Upper lobe of left lung (tissue), 6 donors: Measurements from ENCODE around the gene ITPR2. TPM values are rescaled to one million over a fixed set of nuclear protein-coding genes. Genes with fewer than 3 reads are reported as not detected.

Experiments
- ATAC-seq, 2 donors: fragments of 200-7000 bp; cut with Tn5 transposase; one replicate each; pipeline ENCODE4 v1.9.1; 2022; ENCODE audit warnings: mild to moderate bottlenecking in 2 of 2, moderate library complexity in 2 of 2; ENCODE audit not compliant: low FRiP score in 2 of 2
- DNase-seq, 2 donors: peaks; one replicate each; pipeline ENCODE4 v3.0.0-alpha.2; 2019 to 2020
- H3K27ac ChIP-seq, 4 donors: fragments of 200-600 bp; sonication (generic); one replicate each; pipeline ENCODE4 v1.5.1; 2016 to 2019
- H3K27me3 ChIP-seq, 4 donors: fragments of 200-600 bp; sonication (generic); one replicate each; pipeline ENCODE4 v1.5.1; 2017 to 2019
- H3K36me3 ChIP-seq, 4 donors: fragments of 200-600 bp; sonication (generic); one replicate each; pipeline ENCODE4 v1.5.1; 2016 to 2019
- H3K4me1 ChIP-seq, 4 donors: fragments of 200-600 bp; sonication (generic); one replicate each; pipeline ENCODE4 v1.5.1; 2018 to 2019
- H3K4me3 ChIP-seq, 4 donors: fragments of 200-600 bp; sonication (generic); one replicate each; pipeline ENCODE4 v1.5.1; 2017 to 2019; ENCODE audit warnings: mild to moderate bottlenecking in 2 of 4, moderate library complexity in 1 of 4
- H3K9me3 ChIP-seq, 4 donors: fragments of 200-600 bp; sonication (generic); one replicate each; pipeline ENCODE4 v1.5.1; 2018 to 2019
- EP300 ChIP-seq, 4 donors: sonication (generic); formaldehyde crosslinking; IDR thresholded peaks; one replicate each; pipeline ENCODE4 v1.5.1; 2017; ENCODE audit warnings: antibody characterized with exemption in 4 of 4, control low read depth in 2 of 4
- POLR2A ChIP-seq, 4 donors: fragments of 450-650 bp; IDR thresholded peaks; one replicate each; pipeline ENCODE4 v1.5.1; 2016 to 2017; ENCODE audit warnings: antibody characterized with exemption in 4 of 4, mild to moderate bottlenecking in 2 of 4
- POLR2AphosphoS5 ChIP-seq, 2 donors: sonication (generic); formaldehyde crosslinking; IDR thresholded peaks; one replicate each; pipeline ENCODE4 v1.5.1; 2017; ENCODE audit warnings: antibody characterized with exemption in 2 of 2
- WGBS, 2 donors: methylation state at CpG; one replicate each; pipeline ENCODE4 v1.1.5; 2017 to 2018; 5-methylcytosine and 5-hydroxymethylcytosine counted together
- total RNA-seq, 6 donors: library from RNA; depleted of rRNA in 4 of 6; stranded (reverse); fragments of >200 nt in 4 of 6; gene quantifications; one replicate each; pipeline versions ENCODE4 v1.1.0 to v1.2.1, GENCODE V29; 2016 to 2021
- TF ChIP-seq, protein P1 (sequence below), 6 experiments: fragments of 450-650 bp in 4 of 6; fragments of 200-600 bp in 2 of 6; sonication (generic) in 2 of 6; IDR thresholded peaks; one replicate each; pipeline ENCODE4 v1.5.1; 2016 to 2019; ENCODE audit warnings: antibody characterized with exemption in 6 of 6
- donor health status: DM: no; HTN: no; CAD: no; lungs with moderate emphysema.
- donor health status: DM: no; HTN: yes; CAD: no; lungs with severe emphysema.

The ITPR2 gene
- total RNA-seq, 6 donors from 2014 or later: 35.5 to 115 (median 45.0) TPM

DNA sequence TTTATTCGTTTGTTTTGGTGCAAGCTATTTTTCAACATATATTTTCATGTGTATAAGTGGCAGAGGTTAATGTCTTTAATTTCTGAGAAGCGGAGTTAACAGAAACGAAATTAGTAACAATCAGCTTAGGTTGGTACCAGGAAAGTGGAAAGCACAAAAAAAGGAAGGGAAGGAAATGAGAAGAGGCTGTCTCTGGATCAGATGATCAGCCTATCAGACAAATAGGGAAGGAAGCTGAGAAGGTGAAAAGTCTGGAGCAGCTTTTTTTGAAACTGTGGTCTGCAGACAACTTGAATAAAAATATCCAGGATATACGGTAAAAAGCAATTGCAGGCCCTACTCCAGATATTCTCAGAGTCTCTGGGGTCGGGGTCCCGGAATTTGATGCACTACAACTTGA, 372.6 kb downstream of the ITPR2 start:
- DNase-seq (no peak), ATAC-seq (no peak)
- WGBS, 2 donors: 70 to 83% methylated on average over 6 of the region's 6 CpGs
- H3K4me1 ChIP-seq: no peaks in the 10 kb centered on the region
- TF ChIP-seq, protein P1, sequence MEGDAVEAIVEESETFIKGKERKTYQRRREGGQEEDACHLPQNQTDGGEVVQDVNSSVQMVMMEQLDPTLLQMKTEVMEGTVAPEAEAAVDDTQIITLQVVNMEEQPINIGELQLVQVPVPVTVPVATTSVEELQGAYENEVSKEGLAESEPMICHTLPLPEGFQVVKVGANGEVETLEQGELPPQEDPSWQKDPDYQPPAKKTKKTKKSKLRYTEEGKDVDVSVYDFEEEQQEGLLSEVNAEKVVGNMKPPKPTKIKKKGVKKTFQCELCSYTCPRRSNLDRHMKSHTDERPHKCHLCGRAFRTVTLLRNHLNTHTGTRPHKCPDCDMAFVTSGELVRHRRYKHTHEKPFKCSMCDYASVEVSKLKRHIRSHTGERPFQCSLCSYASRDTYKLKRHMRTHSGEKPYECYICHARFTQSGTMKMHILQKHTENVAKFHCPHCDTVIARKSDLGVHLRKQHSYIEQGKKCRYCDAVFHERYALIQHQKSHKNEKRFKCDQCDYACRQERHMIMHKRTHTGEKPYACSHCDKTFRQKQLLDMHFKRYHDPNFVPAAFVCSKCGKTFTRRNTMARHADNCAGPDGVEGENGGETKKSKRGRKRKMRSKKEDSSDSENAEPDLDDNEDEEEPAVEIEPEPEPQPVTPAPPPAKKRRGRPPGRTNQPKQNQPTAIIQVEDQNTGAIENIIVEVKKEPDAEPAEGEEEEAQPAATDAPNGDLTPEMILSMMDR (IDR thresholded peaks at IDR 0.05): no peak
- TF ChIP-seq POLR2AphosphoS5 (IDR thresholded peaks at IDR 0.05) (no peak), EP300 (IDR thresholded peaks at IDR 0.05) (no peak), POLR2A (IDR thresholded peaks at IDR 0.05) (no peak)
- H3K27ac ChIP-seq: no peak overlapping the region
- no peaks in the 10 kb centered on the region for H3K27me3 ChIP-seq
- no peak overlapping the region for H3K4me3 ChIP-seq
- no peaks in the 10 kb centered on the region for H3K36me3 ChIP-seq
- H3K9me3 ChIP-seq: no peaks in the 10 kb centered on the region

DNA sequence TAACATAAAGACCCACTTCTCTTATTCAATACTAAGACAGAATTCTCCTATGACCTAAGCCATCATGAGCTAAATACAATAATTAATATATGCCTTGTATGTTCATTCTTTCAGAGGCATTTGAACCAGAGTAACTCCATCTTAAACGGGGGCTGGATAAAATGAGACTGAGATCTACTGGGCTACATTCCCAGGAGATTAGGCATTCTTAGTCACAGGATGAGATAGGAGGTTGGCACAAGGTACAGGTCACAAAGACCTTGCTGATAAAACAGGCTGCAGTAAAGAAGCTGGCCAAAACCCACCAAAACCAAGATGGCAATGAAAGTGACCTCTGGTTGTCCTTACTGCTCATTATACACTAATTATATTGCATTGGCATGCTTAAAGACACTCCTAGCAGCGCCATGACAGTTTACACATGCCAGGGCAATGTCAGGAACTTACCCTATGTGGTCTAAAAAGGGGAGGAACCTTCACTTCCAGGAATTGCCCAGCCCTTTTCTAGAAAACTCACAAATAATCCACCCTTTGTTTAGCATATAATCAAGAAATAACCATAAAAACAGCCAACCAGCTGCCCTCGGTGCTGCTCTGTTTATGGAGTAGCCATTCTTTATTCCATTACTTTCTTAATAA, 376.9 kb downstream of the ITPR2 start:
- TF ChIP-seq EP300 (IDR thresholded peaks at IDR 0.05) (no peak), POLR2A (IDR thresholded peaks at IDR 0.05) (no peak), POLR2AphosphoS5 (IDR thresholded peaks at IDR 0.05) (no peak)
- TF ChIP-seq, protein P1 (IDR thresholded peaks at IDR 0.05): no peak
- WGBS, 2 donors: 83 to 89% methylated on average over 3 of the region's 3 CpGs
- Histone ChIP-seq H3K4me1 (no peaks in the 10 kb centered on the region), H3K27ac (no peak overlapping the region), H3K9me3 (no peaks in the 10 kb centered on the region), H3K36me3 (no peaks in the 10 kb centered on the region), H3K4me3 (no peak overlapping the region), H3K27me3 (no peaks in the 10 kb centered on the region)
- DNase-seq: no peak
- ATAC-seq: no peak

DNA sequence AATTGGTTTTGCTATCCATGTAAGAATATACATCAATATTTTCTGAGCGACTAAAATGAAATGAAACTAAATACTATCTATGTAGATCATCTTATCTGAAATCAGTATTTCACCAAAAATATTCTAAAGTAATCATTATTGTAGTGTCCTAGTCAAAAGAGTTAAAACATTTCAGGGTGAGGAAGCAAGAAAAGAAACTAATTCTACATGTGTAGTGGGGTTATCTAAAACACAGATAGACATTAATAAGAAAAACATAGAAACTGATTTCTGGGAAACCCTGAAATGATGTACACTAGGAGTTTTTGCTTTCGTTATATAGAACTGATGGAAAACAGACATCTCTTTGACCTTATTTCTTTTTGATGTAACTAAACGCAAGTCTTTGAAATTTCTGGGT, 379.7 kb downstream of the ITPR2 start:
- Histone ChIP-seq H3K9me3 (no peaks in the 10 kb centered on the region), H3K4me1 (no peaks in the 10 kb centered on the region), H3K36me3 (no peaks in the 10 kb centered on the region), H3K27ac (no peak overlapping the region), H3K4me3 (no peak overlapping the region), H3K27me3 (no peaks in the 10 kb centered on the region)
- ATAC-seq (no peak), DNase-seq (no peak)
- TF ChIP-seq, protein P1 (IDR thresholded peaks at IDR 0.05): no peak
- TF ChIP-seq POLR2AphosphoS5 (IDR thresholded peaks at IDR 0.05) (no peak), POLR2A (IDR thresholded peaks at IDR 0.05) (no peak), EP300 (IDR thresholded peaks at IDR 0.05) (no peak)
- WGBS, 2 donors: 91 to 97% methylated on average over 3 of the region's 3 CpGs

GRCh38 chr12:26452511-26452910, 380.5 kb downstream of the ITPR2 start:
- WGBS, 2 donors: 53 to 56% methylated on average over 6 of the region's 6 CpGs
- no peaks in the 10 kb centered on the region for H3K9me3 ChIP-seq
- TF ChIP-seq, protein P1 (IDR thresholded peaks at IDR 0.05): no peak
- TF ChIP-seq POLR2A (IDR thresholded peaks at IDR 0.05) (no peak), EP300 (IDR thresholded peaks at IDR 0.05) (no peak), POLR2AphosphoS5 (IDR thresholded peaks at IDR 0.05) (no peak)

DNA sequence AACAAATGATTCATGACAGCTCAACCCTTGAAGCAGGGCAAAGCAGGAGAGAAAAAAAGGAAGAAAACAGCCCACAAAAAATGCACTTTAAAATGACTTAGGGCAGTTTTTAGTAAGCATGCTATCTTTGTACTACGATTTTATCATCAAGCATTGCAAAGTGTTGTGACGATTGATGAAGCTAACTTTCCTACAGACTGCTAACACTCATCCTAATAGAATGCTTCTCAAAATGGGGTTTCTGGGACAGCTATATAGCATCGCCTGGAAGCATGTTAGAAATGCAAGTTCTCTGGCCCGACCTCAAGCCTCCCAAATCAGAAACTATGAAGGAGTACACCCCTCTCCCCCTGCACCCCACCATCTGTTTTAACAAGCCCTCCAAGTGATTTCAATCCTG, 381.2 kb downstream of the ITPR2 start:
- Histone ChIP-seq H3K9me3 (no peaks in the 10 kb centered on the region), H3K4me3 (no peak overlapping the region), H3K27me3 (no peaks in the 10 kb centered on the region), H3K36me3 (no peaks in the 10 kb centered on the region), H3K4me1 (no peaks in the 10 kb centered on the region), H3K27ac (no peak overlapping the region)
- ATAC-seq (no peak), DNase-seq (no peak)
- WGBS, 2 donors: 78 to 86% methylated on average over 4 of the region's 4 CpGs
- TF ChIP-seq, protein P1 (IDR thresholded peaks at IDR 0.05): no peak
- no peak for TF ChIP-seq POLR2AphosphoS5 (IDR thresholded peaks at IDR 0.05)
- no peak for TF ChIP-seq EP300 (IDR thresholded peaks at IDR 0.05)
- no peak for TF ChIP-seq POLR2A (IDR thresholded peaks at IDR 0.05)

More at GRCh38 chr12:26452511-26452910, 380.5 kb downstream of the ITPR2 start:
- DNase-seq (no peak), ATAC-seq (no peak)
- Histone ChIP-seq H3K4me1 (no peaks in the 10 kb centered on the region), H3K36me3 (no peaks in the 10 kb centered on the region), H3K27me3 (no peaks in the 10 kb centered on the region), H3K27ac (no peak overlapping the region), H3K4me3 (no peak overlapping the region)
